DOHH2 (cell line): ENCODE results near the gene SPZ1.

Experiments used
- EZH2phosphoT487 ChIP-seq: fragments of 200-600 bp; sonication (generic); IDR thresholded peaks from 2 replicates; pipeline ENCODE4 v1.6.1; 2017; ENCODE audit warnings: borderline replicate concordance, mild to moderate bottlenecking, antibody characterized with exemption, low read length, moderate library complexity, mixed read lengths
- TF ChIP-seq, protein P1 (sequence below): fragments of 200-600 bp; sonication (generic); IDR thresholded peaks from one replicate; pipeline ENCODE4 v1.5.1; 2014; ENCODE audit warnings: antibody characterized with exemption, mild to moderate bottlenecking, low read depth, low read length; ENCODE audit not compliant: poor library complexity, severe bottlenecking

DNA sequence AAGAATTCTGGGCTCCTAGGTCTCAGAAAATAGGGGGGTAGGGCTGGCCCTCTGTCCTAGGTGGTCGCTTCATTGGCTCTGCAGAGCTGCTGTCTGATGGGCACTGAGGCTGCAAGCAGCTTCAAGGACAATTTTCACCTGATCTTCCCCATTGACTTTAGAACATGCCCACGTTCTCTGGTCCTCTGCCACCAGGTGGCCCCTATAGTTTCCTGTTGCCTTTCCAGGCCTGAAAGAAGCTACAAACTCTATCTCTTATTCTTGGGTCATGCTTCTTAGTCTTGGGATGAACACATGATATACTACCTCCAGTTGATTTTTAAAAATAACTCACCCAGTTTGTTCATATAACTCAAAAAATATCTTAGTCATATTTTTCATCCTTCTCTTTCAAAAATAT is 26.3 kb downstream of the SPZ1 start:
- TF ChIP-seq, protein P1, sequence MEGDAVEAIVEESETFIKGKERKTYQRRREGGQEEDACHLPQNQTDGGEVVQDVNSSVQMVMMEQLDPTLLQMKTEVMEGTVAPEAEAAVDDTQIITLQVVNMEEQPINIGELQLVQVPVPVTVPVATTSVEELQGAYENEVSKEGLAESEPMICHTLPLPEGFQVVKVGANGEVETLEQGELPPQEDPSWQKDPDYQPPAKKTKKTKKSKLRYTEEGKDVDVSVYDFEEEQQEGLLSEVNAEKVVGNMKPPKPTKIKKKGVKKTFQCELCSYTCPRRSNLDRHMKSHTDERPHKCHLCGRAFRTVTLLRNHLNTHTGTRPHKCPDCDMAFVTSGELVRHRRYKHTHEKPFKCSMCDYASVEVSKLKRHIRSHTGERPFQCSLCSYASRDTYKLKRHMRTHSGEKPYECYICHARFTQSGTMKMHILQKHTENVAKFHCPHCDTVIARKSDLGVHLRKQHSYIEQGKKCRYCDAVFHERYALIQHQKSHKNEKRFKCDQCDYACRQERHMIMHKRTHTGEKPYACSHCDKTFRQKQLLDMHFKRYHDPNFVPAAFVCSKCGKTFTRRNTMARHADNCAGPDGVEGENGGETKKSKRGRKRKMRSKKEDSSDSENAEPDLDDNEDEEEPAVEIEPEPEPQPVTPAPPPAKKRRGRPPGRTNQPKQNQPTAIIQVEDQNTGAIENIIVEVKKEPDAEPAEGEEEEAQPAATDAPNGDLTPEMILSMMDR = peak; percentile 51
- no peak for TF ChIP-seq EZH2phosphoT487
